SK-N-MC (cell line): ENCODE results near the gene SLC1A2.

Source experiments
- EZH2 ChIP-seq: fragments of 200-600 bp; sonication (generic); IDR thresholded peaks from one replicate; pipeline ENCODE4 v1.6.1; 2017; ENCODE audit warnings: antibody characterized with exemption
- FOXP2 ChIP-seq: optimal IDR thresholded peaks from 2 replicates; pipeline ENCODE3; 2011; ENCODE audit warnings: mild to moderate bottlenecking, moderate library complexity; ENCODE audit not compliant: insufficient read depth; ENCODE audit errors: extremely low read length, control extremely low read depth
- POLR2AphosphoS5 ChIP-seq: IDR thresholded peaks from 2 replicates; pipeline ENCODE4 v1.6.1; 2012; ENCODE audit warnings: mild to moderate bottlenecking, low read depth, low read length, borderline replicate concordance

- TF ChIP-seq EZH2 (no peak), POLR2AphosphoS5 (no peak), FOXP2 (no peak)
Measured at GRCh38 chr11:35246745-35247144, 172.6 kb downstream of the SLC1A2 start.
